ENCODE results near the gene HS3ST4. TPM values are rescaled to one million over a fixed set of nuclear protein-coding genes. Genes with fewer than 3 reads are reported as not detected.

The HS3ST4 gene
- total and polyA plus RNA-seq, 2 of the 4 experiments (the other 2 are of a cell fraction), result not detected

DNA sequence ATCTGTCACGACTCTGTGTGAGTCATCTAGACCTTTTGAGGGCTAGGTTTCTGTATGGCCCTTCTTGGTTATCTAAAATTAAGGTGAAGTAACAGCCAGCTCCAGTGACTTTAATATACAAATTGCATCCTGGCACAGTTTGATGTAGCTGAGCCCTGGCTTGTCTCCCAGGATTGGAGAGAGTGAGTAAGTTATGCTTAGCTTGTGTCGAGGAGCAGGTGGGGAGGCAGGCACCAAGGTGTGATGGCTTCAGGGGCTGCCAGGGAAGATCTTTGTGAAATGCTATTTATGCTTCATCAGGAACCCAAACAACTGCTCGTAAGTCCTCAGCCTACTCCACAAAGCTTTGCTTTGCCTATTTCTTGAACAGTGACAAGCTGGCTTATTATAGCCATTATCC, 261.2 kb downstream of the HS3ST4 start:
- H3K9ac ChIP-seq (ENCODE audit: low read depth, low read length), result no peak overlapping the region
- no peaks in the 10 kb centered on the region for H3K79me1 ChIP-seq (ENCODE audit: low read depth in 1 of 2, low read length in 2 of 2)
- ChIA-PET POLR2A (ENCODE audit: unreplicated experiment) (no interaction called here), CTCF (no interaction called here)
- no CpG with 5 or more reads among the region's 3 CpGs for WGBS, 2 experiments (ENCODE audit: extremely low coverage in 2 of 2, insufficient read length in 1 of 2)
- in situ Hi-C loops (cut with MboI; ENCODE audit: low sequenced_read_pairs), result no loop called here
- BruUV-seq (replicated peaks), result no TSS peak
- no peaks in the 10 kb centered on the region for H3K27me3 ChIP-seq (ENCODE audit: control insufficient read depth, insufficient read depth, low read length)
- no peak overlapping the region for H4K8ac ChIP-seq (ENCODE audit: low read depth in 2 of 2, low read length in 2 of 2)
- intact Hi-C loops (cut with micrococcal nuclease), result no loop called here
- no peak overlapping the region for H3K23ac ChIP-seq (ENCODE audit: low read depth, low read length)
- TF ChIP-seq, protein P1, sequence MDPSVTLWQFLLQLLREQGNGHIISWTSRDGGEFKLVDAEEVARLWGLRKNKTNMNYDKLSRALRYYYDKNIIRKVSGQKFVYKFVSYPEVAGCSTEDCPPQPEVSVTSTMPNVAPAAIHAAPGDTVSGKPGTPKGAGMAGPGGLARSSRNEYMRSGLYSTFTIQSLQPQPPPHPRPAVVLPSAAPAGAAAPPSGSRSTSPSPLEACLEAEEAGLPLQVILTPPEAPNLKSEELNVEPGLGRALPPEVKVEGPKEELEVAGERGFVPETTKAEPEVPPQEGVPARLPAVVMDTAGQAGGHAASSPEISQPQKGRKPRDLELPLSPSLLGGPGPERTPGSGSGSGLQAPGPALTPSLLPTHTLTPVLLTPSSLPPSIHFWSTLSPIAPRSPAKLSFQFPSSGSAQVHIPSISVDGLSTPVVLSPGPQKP (IDR thresholded peaks at IDR 0.05; ENCODE audit: borderline replicate concordance, low read depth, low read length), result no peak
- TF ChIP-seq, protein P2, sequence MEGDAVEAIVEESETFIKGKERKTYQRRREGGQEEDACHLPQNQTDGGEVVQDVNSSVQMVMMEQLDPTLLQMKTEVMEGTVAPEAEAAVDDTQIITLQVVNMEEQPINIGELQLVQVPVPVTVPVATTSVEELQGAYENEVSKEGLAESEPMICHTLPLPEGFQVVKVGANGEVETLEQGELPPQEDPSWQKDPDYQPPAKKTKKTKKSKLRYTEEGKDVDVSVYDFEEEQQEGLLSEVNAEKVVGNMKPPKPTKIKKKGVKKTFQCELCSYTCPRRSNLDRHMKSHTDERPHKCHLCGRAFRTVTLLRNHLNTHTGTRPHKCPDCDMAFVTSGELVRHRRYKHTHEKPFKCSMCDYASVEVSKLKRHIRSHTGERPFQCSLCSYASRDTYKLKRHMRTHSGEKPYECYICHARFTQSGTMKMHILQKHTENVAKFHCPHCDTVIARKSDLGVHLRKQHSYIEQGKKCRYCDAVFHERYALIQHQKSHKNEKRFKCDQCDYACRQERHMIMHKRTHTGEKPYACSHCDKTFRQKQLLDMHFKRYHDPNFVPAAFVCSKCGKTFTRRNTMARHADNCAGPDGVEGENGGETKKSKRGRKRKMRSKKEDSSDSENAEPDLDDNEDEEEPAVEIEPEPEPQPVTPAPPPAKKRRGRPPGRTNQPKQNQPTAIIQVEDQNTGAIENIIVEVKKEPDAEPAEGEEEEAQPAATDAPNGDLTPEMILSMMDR (conservative IDR thresholded peaks at IDR 0.05; ENCODE audit: low read depth, low read length), result no peak
- TF ChIP-seq CEBPB (IDR thresholded peaks at IDR 0.05; ENCODE audit: low read depth, low read length) (no peak), MAZ (IDR thresholded peaks at IDR 0.05; ENCODE audit: borderline replicate concordance, low read depth, low read length) (no peak), CHD1 (IDR thresholded peaks at IDR 0.05; ENCODE audit: low read depth, low read length) (no peak), SMC3 (IDR thresholded peaks at IDR 0.05; ENCODE audit: low read depth, low read length) (no peak), POLR2A (IDR thresholded peaks at IDR 0.05; ENCODE audit: low read depth, low read length) (no peak), RFX5 (IDR thresholded peaks at IDR 0.05; ENCODE audit: low read depth, low read length) (no peak), MXI1 (IDR thresholded peaks at IDR 0.05; ENCODE audit: borderline replicate concordance, low read depth, low read length) (no peak), MAFK (IDR thresholded peaks at IDR 0.05; ENCODE audit: low read depth, low read length) (no peak), RAD21 (IDR thresholded peaks at IDR 0.05; ENCODE audit: low read length) (no peak), BHLHE40 (IDR thresholded peaks at IDR 0.05; ENCODE audit: low read depth, low read length) (no peak), NFE2L2 (IDR thresholded peaks at IDR 0.05; ENCODE audit: low read depth, low read length) (no peak)
- TF ChIP-seq, protein P3, sequence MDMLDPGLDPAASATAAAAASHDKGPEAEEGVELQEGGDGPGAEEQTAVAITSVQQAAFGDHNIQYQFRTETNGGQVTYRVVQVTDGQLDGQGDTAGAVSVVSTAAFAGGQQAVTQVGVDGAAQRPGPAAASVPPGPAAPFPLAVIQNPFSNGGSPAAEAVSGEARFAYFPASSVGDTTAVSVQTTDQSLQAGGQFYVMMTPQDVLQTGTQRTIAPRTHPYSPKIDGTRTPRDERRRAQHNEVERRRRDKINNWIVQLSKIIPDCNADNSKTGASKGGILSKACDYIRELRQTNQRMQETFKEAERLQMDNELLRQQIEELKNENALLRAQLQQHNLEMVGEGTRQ (IDR thresholded peaks at IDR 0.05; ENCODE audit: low read depth, low read length), result no peak
- no peak overlapping the region for H3K4me2 ChIP-seq (ENCODE audit: low read depth, low read length)
- DNase-seq (no peak), ATAC-seq (ENCODE audit: low read depth) (no peak)
- no peak overlapping the region for H4K91ac ChIP-seq (ENCODE audit: insufficient read depth, low read depth, low read length)
- H2AFZ ChIP-seq (replicated peaks; ENCODE audit: low read length, poor library complexity), result no peak overlapping the region
- H2AK9ac ChIP-seq (replicated peaks; ENCODE audit: low read depth, low read length, poor library complexity), result no peak overlapping the region
- no peaks in the 10 kb centered on the region for H4K20me1 ChIP-seq (ENCODE audit: insufficient read depth, low read length)
- peaks cover 9% of the 10 kb centered on the region for H3K9me3 ChIP-seq (ENCODE audit: control insufficient read depth, insufficient read depth, low read length)
- no peak overlapping the region for H2BK15ac ChIP-seq (ENCODE audit: low read depth, low read length)
- no peaks in the 10 kb centered on the region for H3K9me1 ChIP-seq (ENCODE audit: insufficient read depth, low read length)
- H3K56ac ChIP-seq (ENCODE audit: extremely low read depth, insufficient read depth, low read length), result no peak overlapping the region
- no peak overlapping the region for H2BK5ac ChIP-seq (ENCODE audit: low read depth, low read length, poor library complexity, severe bottlenecking)
- no peak overlapping the region for H4K5ac ChIP-seq (ENCODE audit: low read depth, low read length)
- H2BK20ac ChIP-seq (ENCODE audit: low read depth, low read length), result no peak overlapping the region
- no peak overlapping the region for H2BK120ac ChIP-seq (ENCODE audit: low read depth, low read length)
- no peak overlapping the region for H3K27ac ChIP-seq (ENCODE audit: insufficient read depth, low read length)
- no peak overlapping the region for H2AK5ac ChIP-seq (ENCODE audit: low read depth, low read length)
- dilution Hi-C loops (cut with HindIII; ENCODE audit: low sequenced_read_pairs, unreplicated experiment), result no loop called here
- H3K4me3 ChIP-seq (ENCODE audit: insufficient read depth, low read depth, low read length), result no peak overlapping the region
- no peaks in the 10 kb centered on the region for H3K4me1 ChIP-seq (ENCODE audit: control insufficient read depth, insufficient read depth, low read length)
- no peaks in the 10 kb centered on the region for H3K36me3 ChIP-seq (ENCODE audit: control insufficient read depth, insufficient read depth, low read length)
- H3K14ac ChIP-seq (replicated peaks; ENCODE audit: low read depth, low read length), result no peak overlapping the region
- no peak overlapping the region for H3K4ac ChIP-seq (ENCODE audit: low read depth, low read length)
- H3K18ac ChIP-seq (ENCODE audit: low read depth, low read length), result no peak overlapping the region

Measured in IMR-90 (cell line).